Right lobe of liver (tissue), 4 donors: ENCODE data around the gene ATXN1.

ENCODE experiments used
- CTCF ChIP-seq, 4 donors: fragments of 200-600 bp in 3 of 4; fragments of 450-650 bp in 1 of 4; IDR thresholded peaks; one replicate each; pipeline versions ENCODE4 v1.5.1 to v1.8.0; 2016 to 2022; ENCODE audit warnings: antibody characterized with exemption in 4 of 4, mild to moderate bottlenecking in 2 of 4
- POLR2A ChIP-seq: fragments of 450-650 bp; IDR thresholded peaks from one replicate; pipeline ENCODE4 v1.6.1; 2017; ENCODE audit warnings: antibody characterized with exemption, mild to moderate bottlenecking
- donor health status: DM: no; HTN: no; CAD: no.
- donor health status: DM: no; HTN: no; CAD: no.
- donor health status: DM: no; HTN: yes; CAD: no.

- no peak for TF ChIP-seq CTCF (IDR thresholded peaks at IDR 0.05)
- no peak for TF ChIP-seq POLR2A
These were observed 165.6 kb downstream of the ATXN1 start for GRCh38 chr6:16595514-16596120.
